Measurements from ENCODE around the gene IER5L. TPM values are rescaled to one million over a fixed set of nuclear protein-coding genes. Genes with fewer than 3 reads are reported as not detected.
A peak's percentile ranks its signal among the peaks of the same experiment; 100 is the strongest.

IER5L gene
- total and polyA plus RNA-seq, 7 donors = 2.3 to 17.4 (median 6.7) TPM

DNA sequence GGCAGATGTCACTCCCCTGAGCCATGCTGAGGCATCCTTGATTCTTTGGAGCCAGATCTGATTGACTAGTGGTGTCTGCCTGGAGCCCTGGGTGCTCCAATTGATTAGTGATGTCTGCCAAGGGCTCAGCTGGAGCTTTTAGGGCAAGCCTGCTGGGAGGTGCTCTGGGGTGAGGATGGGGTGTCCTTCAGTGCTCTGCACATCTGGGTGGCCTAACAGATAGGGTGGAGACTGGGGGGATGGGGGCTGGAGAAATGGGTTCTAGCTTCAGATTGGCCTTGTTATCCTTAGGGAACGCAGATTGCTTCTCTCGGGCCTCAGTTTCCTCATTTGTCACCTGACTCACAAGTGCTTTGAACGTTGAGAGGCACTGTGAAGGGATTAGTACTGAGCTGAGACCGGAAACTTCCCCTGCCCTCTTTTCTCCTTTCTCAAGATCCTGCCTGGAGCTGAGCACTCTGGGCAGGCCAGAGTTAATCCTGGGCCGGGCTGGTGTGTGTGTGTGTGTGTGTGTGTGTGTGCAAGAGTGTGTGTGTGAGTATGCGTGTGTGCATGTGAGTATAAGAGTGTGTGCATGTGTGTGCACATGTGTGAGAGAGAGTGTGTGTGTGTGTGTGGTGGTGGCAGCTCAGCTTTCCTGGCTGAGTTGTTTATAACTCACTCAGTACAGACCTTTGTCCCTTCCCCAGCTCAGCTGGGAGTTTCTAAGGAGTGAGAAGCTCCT lies 5.6 kb upstream of the IER5L start:
- H3K27me3 ChIP-seq = no peaks in the 10 kb centered on the region
- no peak overlapping the region for H3K4me3 ChIP-seq
- 18 to 64% methylated on average over 6 of the region's 6 CpGs for WGBS, 2 donors
- intact Hi-C loops (cut with DNase I) = no loop called here
- no peaks in the 10 kb centered on the region for H3K9me3 ChIP-seq
- TF ChIP-seq EP300 (IDR thresholded peaks at IDR 0.05) = no peak
- TF ChIP-seq, protein P1, sequence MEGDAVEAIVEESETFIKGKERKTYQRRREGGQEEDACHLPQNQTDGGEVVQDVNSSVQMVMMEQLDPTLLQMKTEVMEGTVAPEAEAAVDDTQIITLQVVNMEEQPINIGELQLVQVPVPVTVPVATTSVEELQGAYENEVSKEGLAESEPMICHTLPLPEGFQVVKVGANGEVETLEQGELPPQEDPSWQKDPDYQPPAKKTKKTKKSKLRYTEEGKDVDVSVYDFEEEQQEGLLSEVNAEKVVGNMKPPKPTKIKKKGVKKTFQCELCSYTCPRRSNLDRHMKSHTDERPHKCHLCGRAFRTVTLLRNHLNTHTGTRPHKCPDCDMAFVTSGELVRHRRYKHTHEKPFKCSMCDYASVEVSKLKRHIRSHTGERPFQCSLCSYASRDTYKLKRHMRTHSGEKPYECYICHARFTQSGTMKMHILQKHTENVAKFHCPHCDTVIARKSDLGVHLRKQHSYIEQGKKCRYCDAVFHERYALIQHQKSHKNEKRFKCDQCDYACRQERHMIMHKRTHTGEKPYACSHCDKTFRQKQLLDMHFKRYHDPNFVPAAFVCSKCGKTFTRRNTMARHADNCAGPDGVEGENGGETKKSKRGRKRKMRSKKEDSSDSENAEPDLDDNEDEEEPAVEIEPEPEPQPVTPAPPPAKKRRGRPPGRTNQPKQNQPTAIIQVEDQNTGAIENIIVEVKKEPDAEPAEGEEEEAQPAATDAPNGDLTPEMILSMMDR (IDR thresholded peaks at IDR 0.05) = no peak
- TF ChIP-seq POLR2A (IDR thresholded peaks at IDR 0.05) = no peak
- TF ChIP-seq POLR2AphosphoS5 (IDR thresholded peaks at IDR 0.05) = no peak
- peaks cover 0 to 2% (median 1%) of the 10 kb centered on the region in 4 donors for H3K4me1 ChIP-seq
- no peak overlapping the region for H3K27ac ChIP-seq
- no peaks in the 10 kb centered on the region for H3K36me3 ChIP-seq
- no peak for DNase-seq

DNA sequence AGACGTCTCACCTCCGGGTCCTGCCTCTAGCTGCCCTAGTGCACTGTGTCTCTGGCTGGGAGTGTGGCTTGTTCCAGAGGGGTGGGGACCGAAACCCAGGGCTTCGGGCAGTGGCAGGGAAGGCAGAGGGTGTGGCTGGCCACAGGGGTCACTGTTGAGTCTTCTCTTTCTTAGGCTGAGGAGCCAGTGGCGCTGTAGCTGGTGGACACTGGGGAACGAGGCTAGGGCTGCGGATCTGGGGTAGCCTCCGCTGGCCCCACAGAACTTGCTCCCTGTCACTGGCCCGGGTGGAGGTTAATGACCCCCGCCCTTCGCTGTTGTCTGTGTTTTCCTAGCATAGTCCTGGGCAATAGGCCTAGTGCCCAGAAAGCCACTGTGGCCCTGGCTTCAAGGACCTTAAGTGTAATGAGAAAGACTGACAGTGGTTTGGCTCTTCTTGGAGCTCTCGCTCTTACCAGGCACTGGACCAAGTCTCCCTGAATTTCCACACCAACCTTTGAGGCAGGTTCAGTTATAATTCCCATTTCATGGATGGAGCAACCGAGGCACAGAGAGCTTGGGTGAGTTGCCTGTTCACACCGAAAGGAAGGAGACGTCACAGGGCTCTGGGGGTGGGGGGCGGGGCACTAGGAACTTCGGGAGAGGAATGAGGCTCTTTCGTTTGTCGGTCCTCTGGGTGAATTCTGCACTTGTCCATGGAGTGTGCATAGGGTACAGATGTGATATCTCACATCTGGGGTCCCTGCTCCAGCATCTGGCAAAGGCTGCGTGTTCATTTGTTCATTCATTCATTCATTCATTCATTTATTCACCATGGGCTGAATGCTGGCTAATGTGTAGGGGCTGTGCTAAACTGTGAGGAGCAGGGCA lies 4.8 kb upstream of the IER5L start:
- 69 to 80% methylated on average over 20 of the region's 20 CpGs for WGBS, 2 donors
- Histone ChIP-seq H3K9me3 (no peaks in the 10 kb centered on the region), H3K4me1 (peaks cover 0 to 7% (median 6%) of the 10 kb centered on the region in 4 donors), H3K36me3 (no peaks in the 10 kb centered on the region), H3K27ac (no peak overlapping the region), H3K4me3 (no peak overlapping the region), H3K27me3 (no peaks in the 10 kb centered on the region)
- TF ChIP-seq EP300 (IDR thresholded peaks at IDR 0.05) (no peak), POLR2AphosphoS5 (IDR thresholded peaks at IDR 0.05) (no peak), POLR2A (IDR thresholded peaks at IDR 0.05) (no peak)
- TF ChIP-seq, protein P1 (IDR thresholded peaks at IDR 0.05) = peak in 2 of 4 experiments; percentile 19 to 32
- DNase-seq = no peak
- intact Hi-C loops (cut with DNase I) = no loop called here

DNA sequence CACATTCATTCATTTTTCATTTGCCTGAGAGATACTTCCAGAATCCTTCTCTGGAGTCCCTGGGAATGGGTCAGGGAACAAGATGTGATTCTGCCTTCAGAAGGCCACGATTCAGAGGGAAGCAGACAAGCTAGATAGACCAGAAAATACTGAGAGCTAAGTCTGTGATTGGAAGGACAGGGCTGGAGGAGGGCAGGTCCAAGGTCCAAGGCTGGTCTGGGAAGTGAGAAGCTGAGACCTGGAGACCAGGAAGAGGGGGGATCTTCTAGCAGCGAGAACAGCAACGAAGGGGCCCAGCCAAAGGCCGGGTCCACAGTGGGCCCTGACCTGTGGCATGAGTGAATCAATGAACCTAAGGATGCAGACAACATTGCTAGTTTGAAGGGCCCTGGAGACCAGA lies 4.1 kb upstream of the IER5L start:
- no peak overlapping the region for H3K4me3 ChIP-seq
- no peaks in the 10 kb centered on the region for H3K27me3 ChIP-seq
- no peak for TF ChIP-seq EP300 (IDR thresholded peaks at IDR 0.05)
- no peak for TF ChIP-seq POLR2AphosphoS5 (IDR thresholded peaks at IDR 0.05)
- TF ChIP-seq POLR2A (IDR thresholded peaks at IDR 0.05) = no peak
- H3K4me1 ChIP-seq = peaks cover 0 to 7% (median 6%) of the 10 kb centered on the region in 4 donors
- intact Hi-C loops (cut with DNase I) = no loop called here
- 40 to 75% methylated on average over 4 of the region's 4 CpGs for WGBS, 2 donors
- H3K27ac ChIP-seq = no peak overlapping the region
- no peaks in the 10 kb centered on the region for H3K9me3 ChIP-seq
- no peaks in the 10 kb centered on the region for H3K36me3 ChIP-seq
- DNase-seq = no peak

DNA sequence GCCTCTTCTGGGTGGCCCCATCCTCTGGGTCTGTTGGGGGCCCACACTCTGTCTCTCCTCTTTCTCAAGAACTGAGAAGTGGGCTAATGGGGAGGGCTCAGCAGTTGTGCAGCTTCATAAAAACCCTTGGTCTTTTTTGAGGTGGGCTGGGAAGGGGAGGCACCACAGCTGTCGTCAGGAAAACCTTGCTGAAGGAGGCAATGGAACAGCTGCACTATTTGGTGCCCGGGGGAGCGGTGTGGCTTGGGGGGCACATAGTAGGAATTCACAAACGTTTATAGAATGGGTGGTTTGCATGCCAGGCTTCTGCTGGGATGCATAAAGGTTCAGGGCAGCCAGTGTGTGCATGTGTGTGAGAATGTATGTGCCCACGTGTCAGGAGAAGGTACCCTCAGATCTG lies 3.2 kb upstream of the IER5L start:
- TF ChIP-seq, protein P1 (IDR thresholded peaks at IDR 0.05) = no peak
- no peak for TF ChIP-seq POLR2A (IDR thresholded peaks at IDR 0.05)
- no peak for TF ChIP-seq POLR2AphosphoS5 (IDR thresholded peaks at IDR 0.05)
- no peak for TF ChIP-seq EP300 (IDR thresholded peaks at IDR 0.05)
- Histone ChIP-seq H3K9me3 (no peaks in the 10 kb centered on the region), H3K4me1 (peaks cover 0 to 7% (median 6%) of the 10 kb centered on the region in 4 donors), H3K27ac (no peak overlapping the region), H3K27me3 (no peaks in the 10 kb centered on the region), H3K4me3 (no peak overlapping the region), H3K36me3 (no peaks in the 10 kb centered on the region)
- no peak for DNase-seq
- intact Hi-C loops (cut with DNase I) = no loop called here
- WGBS, 2 donors = 71 to 83% methylated on average over 5 of the region's 5 CpGs

Measured in sigmoid colon (tissue), 7 donors.